HG02759 (cell line): ENCODE measurements around the gene MMD.

Experiments
- ATAC-seq: cut with Tn5 transposase; IDR thresholded peaks from one replicate; pipeline ENCODE4 v1.9.1; 2021; ENCODE audit warnings: mild to moderate bottlenecking, moderate library complexity; ENCODE audit not compliant: unreplicated experiment

Gene MMD

GRCh38 chr17:55354941-55355340, 66.7 kb downstream of the MMD start:
- ATAC-seq: no peak

- ATAC-seq: no peak
Observed at GRCh38 chr17:55354010-55354409, 67.6 kb downstream of the MMD start.

GRCh38 chr17:55351226-55351625, 70.4 kb downstream of the MMD start:
- ATAC-seq: no peak

- no peak for ATAC-seq
Observed at GRCh38 chr17:55350825-55351205, 70.8 kb downstream of the MMD start.

- ATAC-seq: peak; percentile 72
Observed at GRCh38 chr17:55348749-55349354, 72.8 kb downstream of the MMD start.

GRCh38 chr17:55347341-55347740, 74.3 kb downstream of the MMD start:
- no peak for ATAC-seq

- no peak for ATAC-seq
Observed at GRCh38 chr17:55346658-55347057, 75.0 kb downstream of the MMD start.

- no peak for ATAC-seq
Observed at GRCh38 chr17:55345132-55345531, 76.5 kb downstream of the MMD start.

- no peak for ATAC-seq
Observed at GRCh38 chr17:55344514-55344997, 77.1 kb downstream of the MMD start.

- no peak for ATAC-seq
Observed at GRCh38 chr17:55343900-55344513, 77.6 kb downstream of the MMD start.

GRCh38 chr17:55342800-55343585, 78.6 kb downstream of the MMD start:
- no peak for ATAC-seq
